HG02588 (cell line): Measurements from ENCODE around the gene PHYHIPL.
"Not testable (repeated sequence)": the region's sequence is repeated elsewhere in the genome, so short reads cannot be mapped to it uniquely, and the experiment has no call there.

Experiments used
- ATAC-seq: cut with Tn5 transposase; IDR thresholded peaks from one replicate; pipeline ENCODE4 v1.9.1; 2021; ENCODE audit warnings: mild to moderate bottlenecking, moderate library complexity; ENCODE audit not compliant: unreplicated experiment

PHYHIPL gene

GRCh38 chr10:59181668-59182067, 5.2 kb downstream of the PHYHIPL start:
- peak; percentile 54 for ATAC-seq

GRCh38 chr10:59190332-59190731, 13.9 kb downstream of the PHYHIPL start:
- no peak for ATAC-seq

- ATAC-seq, result no peak
Measured at GRCh38 chr10:59206204-59206720, 29.8 kb downstream of the PHYHIPL start.

- ATAC-seq, result no peak
Measured at GRCh38 chr10:59212301-59212798, 35.9 kb downstream of the PHYHIPL start.

GRCh38 chr10:59214160-59214559, 37.7 kb downstream of the PHYHIPL start:
- no peak for ATAC-seq

GRCh38 chr10:59216178-59216869, 39.9 kb downstream of the PHYHIPL start:
- ATAC-seq, result no peak

GRCh38 chr10:59222788-59223187, 46.3 kb downstream of the PHYHIPL start:
- ATAC-seq, result no peak

- ATAC-seq, result not testable (repeated sequence)
Measured at GRCh38 chr10:59223597-59223996, 47.2 kb downstream of the PHYHIPL start.

GRCh38 chr10:59225211-59225610, 48.8 kb downstream of the PHYHIPL start:
- no peak for ATAC-seq

GRCh38 chr10:59227136-59227673, 50.8 kb downstream of the PHYHIPL start:
- no peak for ATAC-seq

GRCh38 chr10:59229441-59229840, 53.0 kb downstream of the PHYHIPL start:
- no peak for ATAC-seq

GRCh38 chr10:59234194-59234593, 57.8 kb downstream of the PHYHIPL start:
- ATAC-seq, result no peak

- ATAC-seq, result no peak
Measured at GRCh38 chr10:59234816-59235429, 58.5 kb downstream of the PHYHIPL start.

- no peak for ATAC-seq
Measured at GRCh38 chr10:59236064-59236697, 59.7 kb downstream of the PHYHIPL start.

GRCh38 chr10:59237775-59238174, 61.3 kb downstream of the PHYHIPL start:
- no peak for ATAC-seq

- ATAC-seq, result not testable (repeated sequence)
Measured at GRCh38 chr10:59239108-59239507, 62.7 kb downstream of the PHYHIPL start.

- no peak for ATAC-seq
Measured at GRCh38 chr10:59240582-59241183, 64.2 kb downstream of the PHYHIPL start.

- ATAC-seq, result no peak
Measured at GRCh38 chr10:59242057-59242456, 65.6 kb downstream of the PHYHIPL start.

- no peak for ATAC-seq
Measured at GRCh38 chr10:59242991-59243390, 66.5 kb downstream of the PHYHIPL start.

GRCh38 chr10:59243611-59244195, 67.3 kb downstream of the PHYHIPL start:
- ATAC-seq, result no peak

- no peak for ATAC-seq
Measured at GRCh38 chr10:59244871-59245270, 68.4 kb downstream of the PHYHIPL start.
